HL-60 (cell line): ENCODE results near the gene TCF3.

Source experiments
- CTCF ChIP-seq: IDR thresholded peaks from one replicate; pipeline ENCODE4 v1.5.1; 2011; ENCODE audit warnings: low read length, control low read depth, inconsistent platforms; ENCODE audit not compliant: insufficient read depth
- POLR2AphosphoS5 ChIP-seq: IDR thresholded peaks from 2 replicates; pipeline ENCODE4 v1.6.1; 2012; ENCODE audit warnings: low read depth
- REST ChIP-seq: IDR thresholded peaks from 2 replicates; pipeline ENCODE4 v1.6.1; 2012; ENCODE audit warnings: low read depth; ENCODE audit not compliant: insufficient replicate concordance

- no peak for TF ChIP-seq CTCF
- TF ChIP-seq POLR2AphosphoS5, result no peak
- TF ChIP-seq REST, result no peak
Observed at GRCh38 chr19:1630012-1630411, 22.4 kb downstream of the TCF3 start.
